ENCODE results near the gene PTPRK. TPM values are rescaled to one million over a fixed set of nuclear protein-coding genes. Genes with fewer than 3 reads are reported as not detected.

Gene PTPRK
- total RNA-seq, 1 donor from 2014 or later: 50.3 TPM

GRCh38 chr6:128063850-128064539, 456.4 kb downstream of the PTPRK start:
- H3K27me3 Mint-ChIP-seq (ENCODE audit: unreplicated experiment): no peaks in the 10 kb centered on the region

DNA sequence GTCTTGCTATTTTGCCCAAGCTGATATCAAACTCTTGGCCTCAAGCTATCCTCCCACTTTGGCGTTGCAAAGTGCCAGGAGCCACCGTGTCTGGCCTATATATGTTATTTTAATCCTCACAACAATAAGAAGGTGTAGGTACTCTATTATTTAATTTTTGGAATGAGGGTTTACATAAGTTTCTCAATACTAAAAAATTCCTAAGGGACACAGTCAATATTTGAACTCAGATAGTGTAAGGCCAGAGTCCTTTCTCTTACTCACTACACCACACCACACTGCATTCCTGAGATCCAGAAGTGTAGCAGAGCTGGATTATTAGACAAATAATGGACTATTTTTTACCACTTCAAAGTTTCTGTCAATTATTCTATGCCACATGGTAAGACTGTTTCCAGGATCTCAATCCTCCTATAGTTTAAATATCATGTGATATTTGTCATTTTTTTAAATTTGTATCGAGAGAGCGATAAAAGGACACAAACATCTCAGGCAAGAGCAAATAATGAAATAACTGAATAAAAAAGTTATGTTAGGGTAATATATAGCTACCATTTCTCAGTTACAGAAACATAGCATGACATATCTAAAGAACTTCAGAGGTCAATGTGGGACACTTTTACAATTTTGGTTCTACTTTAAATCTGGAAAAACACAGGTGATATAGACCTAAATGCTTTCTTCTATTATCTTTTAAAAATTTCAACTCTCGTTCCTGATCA, 457.4 kb downstream of the PTPRK start:
- Mint-ChIP-seq H3K27ac (ENCODE audit: unreplicated experiment) (no peak overlapping the region), H3K4me3 (ENCODE audit: unreplicated experiment) (no peak overlapping the region), H3K4me1 (ENCODE audit: low read depth, unreplicated experiment) (peaks cover 22% of the 10 kb centered on the region), H3K27me3 (ENCODE audit: unreplicated experiment) (no peaks in the 10 kb centered on the region), H3K9me3 (ENCODE audit: unreplicated experiment) (no peaks in the 10 kb centered on the region), H3K36me3 (ENCODE audit: unreplicated experiment) (no peaks in the 10 kb centered on the region)
- TF ChIP-seq CTCF (IDR thresholded peaks at IDR 0.05; ENCODE audit: partially characterized antibody, unreplicated experiment): no peak
- DNase-seq: no peak

More at GRCh38 chr6:128063850-128064539, 456.4 kb downstream of the PTPRK start:
- H3K27ac Mint-ChIP-seq (ENCODE audit: unreplicated experiment): no peak overlapping the region
- peaks cover 28% of the 10 kb centered on the region for H3K4me1 Mint-ChIP-seq (ENCODE audit: low read depth, unreplicated experiment)
- DNase-seq: no peak
- H3K36me3 Mint-ChIP-seq (ENCODE audit: unreplicated experiment): no peaks in the 10 kb centered on the region
- no peaks in the 10 kb centered on the region for H3K9me3 Mint-ChIP-seq (ENCODE audit: unreplicated experiment)
- TF ChIP-seq CTCF (IDR thresholded peaks at IDR 0.05; ENCODE audit: partially characterized antibody, unreplicated experiment): no peak
- no peak overlapping the region for H3K4me3 Mint-ChIP-seq (ENCODE audit: unreplicated experiment)

- TF ChIP-seq CTCF (IDR thresholded peaks at IDR 0.05; ENCODE audit: partially characterized antibody, unreplicated experiment): no peak
- no peaks in the 10 kb centered on the region for H3K27me3 Mint-ChIP-seq (ENCODE audit: unreplicated experiment)
Measured at GRCh38 chr6:128057946-128058345, 462.5 kb downstream of the PTPRK start.

GRCh38 chr6:128057541-128057940, 462.9 kb downstream of the PTPRK start:
- no peaks in the 10 kb centered on the region for H3K4me1 Mint-ChIP-seq (ENCODE audit: low read depth, unreplicated experiment)
- H3K27ac Mint-ChIP-seq (ENCODE audit: unreplicated experiment): no peak overlapping the region
- no peak for DNase-seq
- H3K9me3 Mint-ChIP-seq (ENCODE audit: unreplicated experiment): no peaks in the 10 kb centered on the region
- no peaks in the 10 kb centered on the region for H3K27me3 Mint-ChIP-seq (ENCODE audit: unreplicated experiment)
- peaks cover 4% of the 10 kb centered on the region for H3K36me3 Mint-ChIP-seq (ENCODE audit: unreplicated experiment)
- H3K4me3 Mint-ChIP-seq (ENCODE audit: unreplicated experiment): no peak overlapping the region
- TF ChIP-seq CTCF (IDR thresholded peaks at IDR 0.05; ENCODE audit: partially characterized antibody, unreplicated experiment): no peak

More at GRCh38 chr6:128057946-128058345, 462.5 kb downstream of the PTPRK start:
- Mint-ChIP-seq H3K4me1 (ENCODE audit: low read depth, unreplicated experiment) (no peaks in the 10 kb centered on the region), H3K36me3 (ENCODE audit: unreplicated experiment) (peaks cover 4% of the 10 kb centered on the region), H3K27ac (ENCODE audit: unreplicated experiment) (no peak overlapping the region), H3K9me3 (ENCODE audit: unreplicated experiment) (no peaks in the 10 kb centered on the region), H3K4me3 (ENCODE audit: unreplicated experiment) (no peak overlapping the region)
- no peak for DNase-seq

GRCh38 chr6:128053109-128053508, 467.3 kb downstream of the PTPRK start:
- Mint-ChIP-seq H3K36me3 (ENCODE audit: unreplicated experiment) (peaks cover 4% of the 10 kb centered on the region), H3K4me1 (ENCODE audit: low read depth, unreplicated experiment) (no peaks in the 10 kb centered on the region), H3K4me3 (ENCODE audit: unreplicated experiment) (no peak overlapping the region), H3K27me3 (ENCODE audit: unreplicated experiment) (peaks cover 2% of the 10 kb centered on the region), H3K27ac (ENCODE audit: unreplicated experiment) (no peak overlapping the region), H3K9me3 (ENCODE audit: unreplicated experiment) (no peaks in the 10 kb centered on the region)
- TF ChIP-seq CTCF (IDR thresholded peaks at IDR 0.05; ENCODE audit: partially characterized antibody, unreplicated experiment): no peak
- DNase-seq: no peak

All from glutamatergic neuron (in vitro differentiated cells).